Caki2 (cell line): ENCODE data around the gene NDUFAF3. TPM values are rescaled to one million over a fixed set of nuclear protein-coding genes. Genes with fewer than 3 reads are reported as not detected.

Experiments
- DNase-seq: peaks from one replicate; pipeline ENCODE4 v3.0.0-alpha.2; 2015; ENCODE audit warnings: low read depth
- in situ Hi-C: cut with HindIII; loops from 2 replicates; pipeline ENCODE4 v1.10.0; 2016; ENCODE audit warnings: low sequenced_read_pairs, low pct_unique_long_range_greater_than_20kb, mixed read lengths
- total RNA-seq: library from RNA; depleted of rRNA; stranded (reverse); fragments of >200 nt; shearing (Covaris generic); gene quantifications from 2 replicates; pipeline ENCODE4 v1.2.3, GENCODE V29; 2014; ENCODE audit warnings: low replicate concordance

The NDUFAF3 gene
- total RNA-seq, 1 experiment from 2014 or later, result 170 TPM

- in situ Hi-C loops, result no loop called here
- DNase-seq, result no peak
These were observed 6.2 kb upstream of the NDUFAF3 start for GRCh38 chr3:49015765-49016164.

GRCh38 chr3:49016414-49017228, 5.3 kb upstream of the NDUFAF3 start:
- in situ Hi-C loops, result no loop called here
- DNase-seq, result no peak

- in situ Hi-C loops, result no loop called here
These were observed 4.5 kb upstream of the NDUFAF3 start for GRCh38 chr3:49017229-49017970.

GRCh38 chr3:49017971-49018706, 3.8 kb upstream of the NDUFAF3 start, which contains the start of gene DALRD3:
Gene DALRD3, minus strand, starts transcription at chr3:49018580. Its CDS starts 16 bp downstream, at chr3:49018564.
- in situ Hi-C loops, result no loop called here

More at GRCh38 chr3:49017229-49017970, 4.5 kb upstream of the NDUFAF3 start:
- no peak for DNase-seq

GRCh38 chr3:49018707-49019006, 3.3 kb upstream of the NDUFAF3 start:
- DNase-seq, result no peak
- in situ Hi-C loops, result no loop called here

More at GRCh38 chr3:49017971-49018706, 3.8 kb upstream of the NDUFAF3 start, which contains the start of gene DALRD3:
- peak; percentile 79 for DNase-seq

- DNase-seq, result no peak
- in situ Hi-C loops, result no loop called here
These were observed 2.0 kb upstream of the NDUFAF3 start for GRCh38 chr3:49019941-49020329.

- in situ Hi-C loops, result no loop called here
- peak; percentile 29 for DNase-seq
These were observed 1.4 kb upstream of the NDUFAF3 start for GRCh38 chr3:49020330-49021212.

GRCh38 chr3:49021213-49021812, 608 bp upstream of the NDUFAF3 start:
- in situ Hi-C loops, result no loop called here
- DNase-seq, result peak; percentile 97

- in situ Hi-C loops, result no loop called here
- no peak for DNase-seq
These were observed 809 bp downstream of the NDUFAF3 start for GRCh38 chr3:49022688-49023171.

GRCh38 chr3:49023775-49024174, 1.9 kb downstream of the NDUFAF3 start:
- in situ Hi-C loops, result no loop called here

GRCh38 chr3:49024449-49024848, 2.5 kb downstream of the NDUFAF3 start:
- no peak for DNase-seq
- in situ Hi-C loops, result no loop called here

More at GRCh38 chr3:49023775-49024174, 1.9 kb downstream of the NDUFAF3 start:
- DNase-seq, result no peak

- in situ Hi-C loops, result no loop called here
- DNase-seq, result no peak
These were observed 3.3 kb downstream of the NDUFAF3 start for GRCh38 chr3:49025005-49025792.

GRCh38 chr3:49025793-49026520, 4.0 kb downstream of the NDUFAF3 start:
- in situ Hi-C loops, result no loop called here
- DNase-seq, result no peak

GRCh38 chr3:49026536-49026935, 4.6 kb downstream of the NDUFAF3 start:
- in situ Hi-C loops, result no loop called here
- no peak for DNase-seq

GRCh38 chr3:49027634-49028033, 5.7 kb downstream of the NDUFAF3 start:
- in situ Hi-C loops, result no loop called here
- DNase-seq, result no peak

- DNase-seq, result no peak
- in situ Hi-C loops, result no loop called here
These were observed 6.4 kb downstream of the NDUFAF3 start for GRCh38 chr3:49028298-49028672.
